ENCODE results near the gene U2SURP.

- TF ChIP-seq GATA2 (IDR thresholded peaks at IDR 0.05; ENCODE audit: low read depth, low read length) (no peak), GATA3 (IDR thresholded peaks at IDR 0.05; ENCODE audit: low read depth, low read length) (no peak)
Observed at GRCh38 chr3:143041903-143042302, 40.5 kb downstream of the U2SURP start.
